ENCODE data around the gene FBXO48. TPM values are rescaled to one million over a fixed set of nuclear protein-coding genes. Genes with fewer than 3 reads are reported as not detected.

Gene FBXO48
- total and polyA plus RNA-seq, 2 experiments from 2014 or later: 1.1 to 1.3 TPM

DNA sequence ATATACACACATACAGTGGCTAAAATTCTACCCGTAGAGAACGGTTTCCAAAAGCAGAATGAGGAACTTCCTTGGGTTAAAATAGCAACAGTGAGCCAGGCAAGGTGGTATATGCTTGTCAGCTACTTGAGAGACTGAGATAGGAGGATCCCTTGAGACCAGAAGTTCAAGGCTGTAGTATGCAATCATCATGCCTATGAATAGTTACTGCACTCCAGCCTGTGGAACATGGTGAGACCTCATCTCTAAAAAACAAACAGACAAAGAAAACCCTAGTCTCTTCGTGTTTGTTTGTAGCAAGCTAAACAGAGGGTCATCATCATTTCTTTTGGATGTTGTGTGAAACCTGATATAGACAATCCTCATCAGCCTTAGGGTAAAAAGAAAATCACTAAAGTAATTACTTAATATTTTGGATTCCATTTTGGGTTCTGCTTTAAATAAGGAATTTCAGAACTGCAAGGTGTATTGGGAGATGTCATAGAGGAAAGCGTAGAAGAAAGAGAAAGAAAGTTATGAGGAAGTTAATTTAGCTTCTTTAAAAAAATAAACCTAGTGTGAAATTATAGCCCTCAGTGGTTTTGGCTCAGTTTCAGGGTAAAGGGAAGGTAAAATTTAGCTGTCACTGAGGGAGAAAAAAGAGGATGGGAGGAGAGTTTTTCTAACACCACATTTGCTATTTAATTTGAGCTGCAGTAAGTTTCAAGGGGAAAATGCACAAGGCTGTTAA lies 55.5 kb downstream of the FBXO48 start:
- no peak overlapping the region for H3K27ac ChIP-seq (ENCODE audit: low read depth)
- no peaks in the 10 kb centered on the region for H3K9me2 ChIP-seq (ENCODE audit: insufficient read depth)
- H3K36me3 Mint-ChIP-seq (ENCODE audit: low read depth): no peaks in the 10 kb centered on the region
- H3K27ac Mint-ChIP-seq: no peak overlapping the region
- no peaks in the 10 kb centered on the region; the same call in 2 of the 3 replicates for H3K9me3 Mint-ChIP-seq
- no peaks in the 10 kb centered on the region for H3F3A ChIP-seq (replicated peaks; ENCODE audit: low read depth)
- H3K4me3 ChIP-seq: no peak overlapping the region
- no peaks in the 10 kb centered on the region for H3K79me2 ChIP-seq (replicated peaks; ENCODE audit: insufficient read depth)
- H4K20me1 ChIP-seq (replicated peaks; ENCODE audit: insufficient read depth): no peaks in the 10 kb centered on the region
- no peak overlapping the region for H3K4me3 Mint-ChIP-seq
- TF ChIP-seq JUNB (IDR thresholded peaks at IDR 0.05; ENCODE audit: unreplicated experiment): no peak
- ATAC-seq: no peak
- H2AFZ ChIP-seq: no peak overlapping the region
- H3K36me3 ChIP-seq (ENCODE audit: insufficient read depth): no peaks in the 10 kb centered on the region
- H3K4me1 ChIP-seq (ENCODE audit: insufficient read depth): no peaks in the 10 kb centered on the region
- peaks cover 5% of the 10 kb centered on the region for H3K27me3 Mint-ChIP-seq (ENCODE audit: insufficient read depth, low read depth, poor library complexity)
- H3K4me1 Mint-ChIP-seq: no peaks in the 10 kb centered on the region; the same call in 2 of the 3 replicates
- H3K27me3 ChIP-seq (ENCODE audit: insufficient read depth): no peaks in the 10 kb centered on the region
- no peak overlapping the region for H3K4me2 ChIP-seq
- no peak for DNase-seq (ENCODE audit: low spot score)

Other genes starting within 250 kb of the FBXO48 start
- gene PPP3R1, start 214.8 kb downstream of the FBXO48 start, total RNA-seq (2014; rRNA removed; shearing (Covaris generic)): 49.6 and 52.7 TPM in 2 replicates
- 7.9 and 9.0 TPM in 2 replicates for gene PPP3R1, start 214.8 kb downstream of the FBXO48 start, polyA plus RNA-seq (2016; fragmentation: Nextera tagmentation; extraction: Ambion mirVana)
- gene CNRIP1, start 147.3 kb downstream of the FBXO48 start, total RNA-seq (2014; rRNA removed; shearing (Covaris generic)): 5.9 and 6.9 TPM in 2 replicates
- gene CNRIP1, start 147.3 kb downstream of the FBXO48 start, polyA plus RNA-seq (2016; fragmentation: Nextera tagmentation; extraction: Ambion mirVana): 5.2 and 5.9 TPM in 2 replicates
- not detected in 2 replicates for gene PLEK, start 102.0 kb downstream of the FBXO48 start, total RNA-seq (2014; rRNA removed; shearing (Covaris generic))
- 0.06 and 0.12 TPM in 2 replicates for gene PLEK, start 102.0 kb downstream of the FBXO48 start, polyA plus RNA-seq (2016; fragmentation: Nextera tagmentation; extraction: Ambion mirVana)
- gene APLF, start 291 bp upstream of the FBXO48 start, total RNA-seq (2014; rRNA removed; shearing (Covaris generic)): 3.7 and 6.6 TPM in 2 replicates
- gene APLF, start 291 bp upstream of the FBXO48 start, polyA plus RNA-seq (2016; fragmentation: Nextera tagmentation; extraction: Ambion mirVana): 2.4 and 3.0 TPM in 2 replicates
- gene PROKR1, start 176.3 kb upstream of the FBXO48 start, total RNA-seq (2014; rRNA removed; shearing (Covaris generic)): 5.2 and 5.3 TPM in 2 replicates
- 0.61 and 1.1 TPM in 2 replicates for gene PROKR1, start 176.3 kb upstream of the FBXO48 start, polyA plus RNA-seq (2016; fragmentation: Nextera tagmentation; extraction: Ambion mirVana)